Loucy (cell line): ENCODE results near the gene TMEM238.

Source experiments
- H2AFZ ChIP-seq: fragments of 200-600 bp; sonication (generic); 2 replicates; pipeline ENCODE4 v1.6.0; 2016; ENCODE audit warnings: antibody characterized with exemption, mild to moderate bottlenecking, low read length, moderate library complexity
- H3F3A ChIP-seq: fragments of 200-600 bp; 2 replicates; pipeline ENCODE4 v1.6.0; 2016; ENCODE audit warnings: antibody characterized with exemption, low read depth, mild to moderate bottlenecking
- H3K27me3 ChIP-seq: fragments of 200-600 bp; sonication (generic); 2 replicates; pipeline ENCODE4 v1.6.1; 2014; ENCODE audit warnings: low read length, mild to moderate bottlenecking; ENCODE audit not compliant: insufficient read depth, poor library complexity, severe bottlenecking
- H3K36me3 ChIP-seq: fragments of 200-600 bp; sonication (generic); 2 replicates; pipeline ENCODE4 v1.6.1; 2016; ENCODE audit warnings: low read length; ENCODE audit not compliant: insufficient read depth
- H3K4me1 ChIP-seq: fragments of 200-600 bp; sonication (generic); 2 replicates; pipeline ENCODE4 v1.5.1; 2014; ENCODE audit warnings: low read length, mild to moderate bottlenecking; ENCODE audit not compliant: insufficient read depth, poor library complexity, severe bottlenecking
- H3K4me2 ChIP-seq: fragments of 200-600 bp; sonication (generic); 2 replicates; pipeline ENCODE4 v1.6.0; 2014; ENCODE audit warnings: antibody characterized with exemption, low read length, low read depth, mild to moderate bottlenecking; ENCODE audit not compliant: poor library complexity, severe bottlenecking
- H3K4me3 ChIP-seq: fragments of 200-600 bp; sonication (generic); 2 replicates; pipeline ENCODE4 v1.5.1; 2014; ENCODE audit warnings: low read length, mild to moderate bottlenecking, mixed read lengths; ENCODE audit not compliant: poor library complexity, severe bottlenecking
- H3K79me2 ChIP-seq: fragments of 200-600 bp; sonication (generic); 2 replicates; pipeline ENCODE4 v1.6.1; 2014; ENCODE audit warnings: low read length; ENCODE audit not compliant: insufficient read depth
- H3K9ac ChIP-seq: fragments of 200-600 bp; sonication (generic); 2 replicates; pipeline ENCODE4 v1.6.0; 2014; ENCODE audit warnings: mild to moderate bottlenecking, low read depth, low read length, moderate library complexity; ENCODE audit not compliant: poor library complexity, severe bottlenecking
- H3K9me2 ChIP-seq: fragments of 200-600 bp; sonication (generic); replicated peaks from 2 replicates; pipeline ENCODE4 v1.6.1; 2016; ENCODE audit warnings: low read depth, low read length, mixed read lengths
- H3K9me3 ChIP-seq: fragments of 200-600 bp; sonication (generic); 2 replicates; pipeline ENCODE4 v1.6.1; 2014; ENCODE audit warnings: mild to moderate bottlenecking, antibody characterized with exemption, low read length, low read depth; ENCODE audit not compliant: insufficient read depth
- H4K20me1 ChIP-seq: fragments of 200-600 bp; sonication (generic); 2 replicates; pipeline ENCODE4 v1.6.0; 2014; ENCODE audit warnings: antibody characterized with exemption, low read length, mild to moderate bottlenecking; ENCODE audit not compliant: insufficient read depth, poor library complexity, severe bottlenecking
- EZH2phosphoT487 ChIP-seq: fragments of 200-600 bp; IDR thresholded peaks from 2 replicates; pipeline ENCODE4 v1.6.1; 2018; ENCODE audit warnings: antibody characterized with exemption, mild to moderate bottlenecking, moderate library complexity, borderline replicate concordance
- TF ChIP-seq, protein P1 (sequence below): fragments of 200-600 bp; sonication (generic); conservative IDR thresholded peaks from 2 replicates; pipeline ENCODE4 v1.5.1; 2014; ENCODE audit warnings: mild to moderate bottlenecking, antibody characterized with exemption, low read length

TMEM238 gene, protein sequence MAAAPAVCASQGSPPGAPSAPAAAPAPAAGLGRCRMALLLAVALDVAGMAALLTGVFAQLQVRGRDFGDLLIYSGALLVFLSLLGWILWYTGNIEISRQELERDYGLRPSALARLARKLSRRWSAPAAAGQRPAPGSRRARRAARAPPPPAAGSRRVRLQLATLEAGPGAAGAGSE

DNA sequence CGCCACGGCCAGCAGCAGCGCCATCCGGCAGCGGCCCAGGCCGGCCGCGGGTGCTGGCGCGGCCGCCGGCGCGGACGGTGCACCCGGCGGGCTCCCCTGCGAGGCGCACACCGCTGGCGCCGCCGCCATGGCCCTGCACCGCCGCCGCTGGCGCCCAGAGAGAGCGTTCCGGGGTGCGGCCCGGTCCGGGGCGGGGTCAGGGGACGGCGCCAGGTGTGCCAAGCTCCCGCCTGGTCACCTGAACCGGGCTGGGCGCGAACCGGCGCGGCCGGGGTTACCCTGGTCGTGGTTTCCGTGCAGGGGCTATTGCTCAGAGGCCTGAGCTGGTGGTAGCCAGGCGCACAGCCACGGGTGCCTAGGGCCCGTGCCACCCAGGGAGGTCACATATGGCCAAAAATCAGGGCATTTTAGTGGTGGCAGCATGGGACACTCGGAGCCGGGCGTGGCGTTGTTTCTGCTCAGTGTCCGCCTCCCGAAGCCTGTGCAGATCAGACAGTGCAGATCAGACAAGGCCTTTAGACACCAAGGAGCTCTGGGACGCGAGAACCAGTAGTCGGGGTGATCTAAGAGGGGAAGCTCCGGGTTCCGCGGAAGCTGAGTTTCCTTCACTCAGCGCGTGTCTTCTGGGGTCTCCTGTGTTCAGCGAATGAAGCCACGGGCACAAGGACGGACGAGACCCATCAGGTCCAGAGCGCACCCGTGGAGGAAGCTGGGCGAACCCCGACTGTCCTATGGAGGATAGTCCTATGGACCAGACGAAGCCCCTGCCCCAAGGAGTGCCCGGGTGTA lies at the start of gene TMEM238:
Gene TMEM238, minus strand, starts transcription at position 162 of the 789 bp plus-strand sequence. Its CDS starts 33 bp downstream, at position 129.
- Histone ChIP-seq H3K27me3 (no peaks in the 10 kb centered on the region), H3K9me3 (no peaks in the 10 kb centered on the region), H3K79me2 (peaks cover 50% of the 10 kb centered on the region), H3K4me2 (peak within 1 kb of the TSS; percentile 91), H2AFZ (peak within 1 kb of the TSS; percentile 82), H3K4me3 (peak within 1 kb of the TSS; percentile 100), H3K36me3 (peaks cover 21% of the 10 kb centered on the region; the same call in 1 of the 2 replicates), H3K9ac (peak within 1 kb of the TSS; percentile 99), H3K4me1 (peaks cover 43% of the 10 kb centered on the region), H3F3A (no peaks in the 10 kb centered on the region), H4K20me1 (peaks cover 35% of the 10 kb centered on the region), H3K9me2 (no peaks in the 10 kb centered on the region)
- TF ChIP-seq, protein P1, sequence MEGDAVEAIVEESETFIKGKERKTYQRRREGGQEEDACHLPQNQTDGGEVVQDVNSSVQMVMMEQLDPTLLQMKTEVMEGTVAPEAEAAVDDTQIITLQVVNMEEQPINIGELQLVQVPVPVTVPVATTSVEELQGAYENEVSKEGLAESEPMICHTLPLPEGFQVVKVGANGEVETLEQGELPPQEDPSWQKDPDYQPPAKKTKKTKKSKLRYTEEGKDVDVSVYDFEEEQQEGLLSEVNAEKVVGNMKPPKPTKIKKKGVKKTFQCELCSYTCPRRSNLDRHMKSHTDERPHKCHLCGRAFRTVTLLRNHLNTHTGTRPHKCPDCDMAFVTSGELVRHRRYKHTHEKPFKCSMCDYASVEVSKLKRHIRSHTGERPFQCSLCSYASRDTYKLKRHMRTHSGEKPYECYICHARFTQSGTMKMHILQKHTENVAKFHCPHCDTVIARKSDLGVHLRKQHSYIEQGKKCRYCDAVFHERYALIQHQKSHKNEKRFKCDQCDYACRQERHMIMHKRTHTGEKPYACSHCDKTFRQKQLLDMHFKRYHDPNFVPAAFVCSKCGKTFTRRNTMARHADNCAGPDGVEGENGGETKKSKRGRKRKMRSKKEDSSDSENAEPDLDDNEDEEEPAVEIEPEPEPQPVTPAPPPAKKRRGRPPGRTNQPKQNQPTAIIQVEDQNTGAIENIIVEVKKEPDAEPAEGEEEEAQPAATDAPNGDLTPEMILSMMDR: no peak
- TF ChIP-seq EZH2phosphoT487: no peak

DNA sequence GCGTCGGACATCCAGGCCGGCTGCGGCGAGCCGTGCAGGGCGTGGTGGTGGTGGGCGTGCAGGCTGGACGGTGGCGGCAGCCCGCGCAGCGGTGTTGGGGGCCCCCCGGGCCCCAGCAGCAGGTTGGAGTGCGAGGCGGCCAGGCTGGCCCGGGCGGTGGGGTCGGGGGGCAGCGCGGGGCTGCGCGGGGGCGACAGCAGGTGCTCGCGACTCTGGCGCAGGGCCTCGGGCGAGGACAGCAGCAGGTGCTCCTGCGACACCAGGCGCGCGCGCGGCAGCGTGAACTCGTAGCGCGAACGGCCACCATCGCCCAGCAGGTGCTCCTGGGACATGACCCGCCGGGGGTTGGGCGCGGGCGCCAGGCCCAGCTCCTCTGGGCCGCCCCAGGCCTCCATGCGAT lies 49.2 kb upstream of the TMEM238 start:
- no peak overlapping the region for H3K4me2 ChIP-seq
- no peaks in the 10 kb centered on the region for H3K9me2 ChIP-seq
- no peaks in the 10 kb centered on the region for H3K36me3 ChIP-seq
- no peak overlapping the region for H2AFZ ChIP-seq
- no peaks in the 10 kb centered on the region for H4K20me1 ChIP-seq
- no peaks in the 10 kb centered on the region for H3K27me3 ChIP-seq
- H3K4me3 ChIP-seq: no peak overlapping the region
- no peaks in the 10 kb centered on the region for H3K79me2 ChIP-seq
- H3K4me1 ChIP-seq: no peaks in the 10 kb centered on the region
- TF ChIP-seq, protein P1: no peak
- no peak for TF ChIP-seq EZH2phosphoT487
- H3K9me3 ChIP-seq: no peaks in the 10 kb centered on the region
- H3F3A ChIP-seq: no peaks in the 10 kb centered on the region
- H3K9ac ChIP-seq: no peak overlapping the region

DNA sequence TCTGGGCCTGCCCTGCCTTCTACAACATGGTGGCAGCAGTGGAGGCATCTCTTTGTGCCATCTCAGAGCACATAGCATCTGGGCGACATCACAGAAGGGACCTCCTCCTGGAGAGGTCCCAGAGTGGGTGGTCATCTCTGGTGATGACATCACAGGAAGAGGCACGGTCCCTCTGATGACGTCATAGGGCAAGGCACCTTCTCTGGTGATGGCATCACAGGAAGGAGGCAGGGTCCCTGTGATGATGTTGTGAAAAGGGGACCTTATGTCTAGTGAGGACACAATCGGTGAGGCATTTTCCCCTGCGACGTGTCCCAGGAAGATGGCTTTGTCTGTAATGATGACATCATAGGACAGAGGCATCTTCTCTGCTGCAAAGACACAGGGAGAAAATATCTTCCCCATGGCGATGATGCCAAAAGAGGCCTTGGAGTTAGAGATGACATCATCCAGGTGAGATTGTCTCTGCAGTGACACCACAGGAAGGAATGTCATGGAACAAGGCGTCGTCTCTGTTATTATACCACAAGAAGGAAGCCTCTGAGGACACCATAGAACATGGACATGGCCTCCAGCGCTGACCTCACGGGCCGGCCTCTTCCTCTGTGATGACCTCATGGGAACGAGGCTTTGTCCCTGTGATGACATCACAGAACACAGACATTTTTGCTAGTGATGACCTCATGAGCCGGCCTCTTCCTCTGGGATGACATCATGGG lies 48.3 kb upstream of the TMEM238 start:
- no peaks in the 10 kb centered on the region for H3K9me2 ChIP-seq

More for the DNA sequence above, 48.3 kb upstream of the TMEM238 start:
- Histone ChIP-seq H3K9me3 (no peaks in the 10 kb centered on the region), H2AFZ (no peak overlapping the region), H3K4me2 (no peak overlapping the region), H3K79me2 (no peaks in the 10 kb centered on the region), H3K4me1 (no peaks in the 10 kb centered on the region), H3K36me3 (no peaks in the 10 kb centered on the region), H3K9ac (no peak overlapping the region), H3K4me3 (no peak overlapping the region), H3F3A (no peaks in the 10 kb centered on the region), H4K20me1 (no peaks in the 10 kb centered on the region), H3K27me3 (no peaks in the 10 kb centered on the region)
- TF ChIP-seq, protein P1: no peak
- no peak for TF ChIP-seq EZH2phosphoT487
